Activated CD4-positive, alpha-beta memory T cell treated with anti-CD3 and anti-CD28 coated beads for 36 hours (primary cell): ENCODE data around the gene NLRP8. TPM values are rescaled to one million over a fixed set of nuclear protein-coding genes. Genes with fewer than 3 reads are reported as not detected.
"Not testable (repeated sequence)": the region's sequence is repeated elsewhere in the genome, so short reads cannot be mapped to it uniquely, and the experiment has no call there.

Experiments
- CTCF ChIA-PET: fragments of 350-600 bp; sonication (Branson Sonifier 250); formaldehyde crosslinking; loops from one replicate; lab custom pipeline; 2021; ENCODE audit warnings: antibody characterized with exemption, inconsistent platforms; lab: Charles Lee
- POLR2A ChIA-PET: fragments of 350-600 bp; sonication (Branson Sonifier 250); formaldehyde crosslinking; loops from one replicate; lab custom pipeline; 2021; ENCODE audit warnings: antibody characterized with exemption; lab: Charles Lee
- DNase-seq: peaks from one replicate; pipeline ENCODE4 v3.0.0-alpha.2; 2020
- H3K27ac Mint-ChIP-seq: one replicate; pipeline ENCODE4 v1.8.0; 2021; ENCODE audit warnings: mixed read lengths
- H3K27me3 Mint-ChIP-seq: one replicate; pipeline ENCODE4 v1.8.0; 2021; ENCODE audit warnings: mixed read lengths
- H3K36me3 Mint-ChIP-seq: one replicate; pipeline ENCODE4 v1.8.0; 2021; ENCODE audit warnings: mixed read lengths
- H3K4me1 Mint-ChIP-seq: one replicate; pipeline ENCODE4 v1.8.0; 2021; ENCODE audit warnings: low read depth, mixed read lengths
- H3K4me3 Mint-ChIP-seq: one replicate; pipeline ENCODE4 v1.8.0; 2021; ENCODE audit warnings: mild to moderate bottlenecking, mixed read lengths
- H3K9me3 Mint-ChIP-seq: one replicate; pipeline ENCODE4 v1.8.0; 2021; ENCODE audit warnings: mixed read lengths
- intact Hi-C: fragments of 100-400 bp; cut with micrococcal nuclease; formaldehyde crosslinking; loops from one replicate; pipeline ENCODE4 v1.15.1; 2023
- total RNA-seq, 2 experiments: library from RNA; stranded (reverse); gene quantifications; one replicate each; pipeline ENCODE4 v1.2.3, GENCODE V29; 2021

NLRP8 gene
- total RNA-seq, 2 experiments from 2014 or later, result not detected

- Mint-ChIP-seq H3K4me1 (no peaks in the 10 kb centered on the region), H3K36me3 (no peaks in the 10 kb centered on the region), H3K27ac (no peak within 1 kb of the TSS), H3K4me3 (no peak within 1 kb of the TSS), H3K27me3 (no peaks in the 10 kb centered on the region), H3K9me3 (peaks cover 6% of the 10 kb centered on the region)
- DNase-seq, result no peak
- POLR2A ChIA-PET, result no interaction called here
- intact Hi-C loops, result no loop called here
- CTCF ChIA-PET, result no interaction called here
Measured at GRCh38 chr19:55986487-55986886, 38.9 kb downstream of the NLRP8 start, which contains the start of gene NLRP5. TSS of gene NLRP5 (plus strand) at chr19:55986775.

- Mint-ChIP-seq H3K9me3 (peaks cover 11% of the 10 kb centered on the region), H3K27me3 (no peaks in the 10 kb centered on the region), H3K4me3 (no peak overlapping the region), H3K4me1 (no peaks in the 10 kb centered on the region), H3K36me3 (no peaks in the 10 kb centered on the region), H3K27ac (no peak overlapping the region)
- intact Hi-C loops, result no loop called here
- CTCF ChIA-PET, result no interaction called here
- no peak for DNase-seq
- POLR2A ChIA-PET, result no interaction called here
Measured at GRCh38 chr19:55990831-55991230, 43.2 kb downstream of the NLRP8 start.

- POLR2A ChIA-PET, result no interaction called here
- intact Hi-C loops, result no loop called here
- no peak for DNase-seq
- H3K4me3 Mint-ChIP-seq, result no peak overlapping the region
- peaks cover 18% of the 10 kb centered on the region for H3K9me3 Mint-ChIP-seq
- CTCF ChIA-PET, result no interaction called here
- no peaks in the 10 kb centered on the region for H3K4me1 Mint-ChIP-seq
- H3K27me3 Mint-ChIP-seq, result peaks cover 3% of the 10 kb centered on the region
- H3K36me3 Mint-ChIP-seq, result no peaks in the 10 kb centered on the region
- no peak overlapping the region for H3K27ac Mint-ChIP-seq
Measured at GRCh38 chr19:55993492-55993891, 45.9 kb downstream of the NLRP8 start.

- Mint-ChIP-seq H3K27ac (no peak overlapping the region), H3K36me3 (no peaks in the 10 kb centered on the region), H3K4me3 (no peak overlapping the region), H3K4me1 (no peaks in the 10 kb centered on the region), H3K9me3 (peaks cover 14% of the 10 kb centered on the region), H3K27me3 (no peaks in the 10 kb centered on the region)
- ChIA-PET CTCF (no interaction called here), POLR2A (no interaction called here)
- no peak for DNase-seq
- intact Hi-C loops, result no loop called here
Measured at GRCh38 chr19:56014765-56015164, 67.1 kb downstream of the NLRP8 start.

- CTCF ChIA-PET, result interaction anchor here (1.3 kb wide), 1 partner anchor 50 kb away, joined by 4 read pairs; no protein-coding TSS in a partner anchor
- Mint-ChIP-seq H3K4me1 (no peaks in the 10 kb centered on the region), H3K4me3 (no peak overlapping the region), H3K9me3 (peaks cover 10% of the 10 kb centered on the region), H3K27me3 (no peaks in the 10 kb centered on the region), H3K36me3 (no peaks in the 10 kb centered on the region), H3K27ac (no peak overlapping the region)
- DNase-seq, result no peak
- intact Hi-C loops, result no loop called here
- POLR2A ChIA-PET, result no interaction called here
Measured at GRCh38 chr19:56015756-56016155, 68.1 kb downstream of the NLRP8 start.

- intact Hi-C loops, H3K4me3 Mint-ChIP-seq, CTCF ChIA-PET, H3K36me3 Mint-ChIP-seq, H3K27ac Mint-ChIP-seq, H3K4me1 Mint-ChIP-seq, DNase-seq, POLR2A ChIA-PET, H3K27me3 Mint-ChIP-seq: not testable (repeated sequence)
- peaks cover 13% of the 10 kb centered on the region for H3K9me3 Mint-ChIP-seq
Measured at GRCh38 chr19:56019325-56019724, 71.7 kb downstream of the NLRP8 start.

GRCh38 chr19:56020355-56020975, 72.8 kb downstream of the NLRP8 start:
- H3K27ac Mint-ChIP-seq, H3K36me3 Mint-ChIP-seq, CTCF ChIA-PET, intact Hi-C loops, H3K4me1 Mint-ChIP-seq, POLR2A ChIA-PET, H3K4me3 Mint-ChIP-seq, DNase-seq, H3K27me3 Mint-ChIP-seq: not testable (repeated sequence)
- H3K9me3 Mint-ChIP-seq, result peaks cover 11% of the 10 kb centered on the region

GRCh38 chr19:56026769-56027168, 79.1 kb downstream of the NLRP8 start:
- Mint-ChIP-seq H3K4me3 (no peak overlapping the region), H3K36me3 (no peaks in the 10 kb centered on the region), H3K27me3 (peaks cover 3% of the 10 kb centered on the region), H3K27ac (no peak overlapping the region), H3K4me1 (no peaks in the 10 kb centered on the region), H3K9me3 (peaks cover 11% of the 10 kb centered on the region)
- ChIA-PET POLR2A (no interaction called here), CTCF (no interaction called here)
- DNase-seq, result no peak
- intact Hi-C loops, result no loop called here

Other genes starting within 250 kb of the NLRP8 start
- gene NLRP9, start 209.4 kb upstream of the NLRP8 start, total RNA-seq, result not detected
- gene RFPL4A, start 188.7 kb upstream of the NLRP8 start, total RNA-seq, result not detected
- not detected for gene RFPL4AL1, start 178.7 kb upstream of the NLRP8 start, total RNA-seq
- not detected for gene NLRP11, start 115.8 kb upstream of the NLRP8 start, total RNA-seq
- not detected for gene NLRP4, start 111.3 kb upstream of the NLRP8 start, total RNA-seq
- not detected for gene NLRP13, start 15.5 kb upstream of the NLRP8 start, total RNA-seq
- not detected for gene NLRP5, start 38.9 kb downstream of the NLRP8 start, total RNA-seq
- gene ZNF787, start 173.5 kb downstream of the NLRP8 start, total RNA-seq, result 10 to 100 TPM; 25.3 to 25.5 TPM
- gene ZNF444, start 193.5 kb downstream of the NLRP8 start, total RNA-seq, result 10 to 100 TPM; 23.1 to 26.1 TPM
- not detected for gene GALP, start 228.2 kb downstream of the NLRP8 start, total RNA-seq
- gene ZSCAN5B, start 250.0 kb downstream of the NLRP8 start, total RNA-seq, result not detected